Ishikawa (cell line): ENCODE measurements around the gene PRCP.

Experiments used
- CREB1 ChIP-seq: IDR thresholded peaks from 2 replicates; pipeline ENCODE4 v1.6.1; 2012; ENCODE audit warnings: low read depth
- EP300 ChIP-seq: IDR thresholded peaks from 2 replicates; pipeline ENCODE4 v1.6.1; 2012; ENCODE audit warnings: borderline replicate concordance
- FOXM1 ChIP-seq: IDR thresholded peaks from 2 replicates; pipeline ENCODE4 v1.6.1; 2012; ENCODE audit warnings: low read depth, borderline replicate concordance
- TAF1 ChIP-seq: IDR thresholded peaks from 2 replicates; pipeline ENCODE4 v1.6.1; 2012; ENCODE audit warnings: low read depth, mild to moderate bottlenecking
- TF ChIP-seq, protein P1 (sequence below): IDR thresholded peaks from 2 replicates; pipeline ENCODE4 v1.6.1; 2012; ENCODE audit warnings: low read depth, mild to moderate bottlenecking

DNA sequence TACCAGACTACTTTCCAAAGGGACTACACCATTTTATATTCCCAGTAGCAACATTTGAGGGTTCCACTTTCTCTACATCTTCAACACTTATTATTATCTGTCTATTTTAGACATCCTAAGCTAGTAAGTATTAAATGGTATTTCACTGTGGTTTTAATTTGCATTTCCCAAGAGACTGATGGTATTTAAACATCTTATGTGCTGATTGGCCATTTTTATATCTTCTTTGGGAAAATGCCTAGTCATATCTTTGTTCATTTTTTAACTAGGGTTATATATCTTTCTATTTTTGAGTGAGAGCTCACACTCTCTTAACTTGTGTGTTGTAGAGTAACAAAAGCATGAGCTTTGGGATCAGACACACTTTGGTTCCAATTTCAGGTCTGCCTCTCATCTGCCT lies 73.7 kb downstream of the PRCP start:
- no peak for TF ChIP-seq TAF1
- TF ChIP-seq FOXM1, result no peak
- TF ChIP-seq EP300, result no peak
- TF ChIP-seq CREB1, result no peak
- TF ChIP-seq, protein P1, sequence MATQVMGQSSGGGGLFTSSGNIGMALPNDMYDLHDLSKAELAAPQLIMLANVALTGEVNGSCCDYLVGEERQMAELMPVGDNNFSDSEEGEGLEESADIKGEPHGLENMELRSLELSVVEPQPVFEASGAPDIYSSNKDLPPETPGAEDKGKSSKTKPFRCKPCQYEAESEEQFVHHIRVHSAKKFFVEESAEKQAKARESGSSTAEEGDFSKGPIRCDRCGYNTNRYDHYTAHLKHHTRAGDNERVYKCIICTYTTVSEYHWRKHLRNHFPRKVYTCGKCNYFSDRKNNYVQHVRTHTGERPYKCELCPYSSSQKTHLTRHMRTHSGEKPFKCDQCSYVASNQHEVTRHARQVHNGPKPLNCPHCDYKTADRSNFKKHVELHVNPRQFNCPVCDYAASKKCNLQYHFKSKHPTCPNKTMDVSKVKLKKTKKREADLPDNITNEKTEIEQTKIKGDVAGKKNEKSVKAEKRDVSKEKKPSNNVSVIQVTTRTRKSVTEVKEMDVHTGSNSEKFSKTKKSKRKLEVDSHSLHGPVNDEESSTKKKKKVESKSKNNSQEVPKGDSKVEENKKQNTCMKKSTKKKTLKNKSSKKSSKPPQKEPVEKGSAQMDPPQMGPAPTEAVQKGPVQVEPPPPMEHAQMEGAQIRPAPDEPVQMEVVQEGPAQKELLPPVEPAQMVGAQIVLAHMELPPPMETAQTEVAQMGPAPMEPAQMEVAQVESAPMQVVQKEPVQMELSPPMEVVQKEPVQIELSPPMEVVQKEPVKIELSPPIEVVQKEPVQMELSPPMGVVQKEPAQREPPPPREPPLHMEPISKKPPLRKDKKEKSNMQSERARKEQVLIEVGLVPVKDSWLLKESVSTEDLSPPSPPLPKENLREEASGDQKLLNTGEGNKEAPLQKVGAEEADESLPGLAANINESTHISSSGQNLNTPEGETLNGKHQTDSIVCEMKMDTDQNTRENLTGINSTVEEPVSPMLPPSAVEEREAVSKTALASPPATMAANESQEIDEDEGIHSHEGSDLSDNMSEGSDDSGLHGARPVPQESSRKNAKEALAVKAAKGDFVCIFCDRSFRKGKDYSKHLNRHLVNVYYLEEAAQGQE, result no peak
